HG03565 (cell line): ENCODE data around the gene FCRL3.
A peak's percentile ranks its signal among the peaks of the same experiment; 100 is the strongest.
"Not testable (repeated sequence)": the region's sequence is repeated elsewhere in the genome, so short reads cannot be mapped to it uniquely, and the experiment has no call there.

ENCODE experiments used
- ATAC-seq: cut with Tn5 transposase; IDR thresholded peaks from one replicate; pipeline ENCODE4 v1.9.1; 2021; ENCODE audit warnings: mild to moderate bottlenecking, moderate library complexity; ENCODE audit not compliant: unreplicated experiment

Gene FCRL3, protein sequence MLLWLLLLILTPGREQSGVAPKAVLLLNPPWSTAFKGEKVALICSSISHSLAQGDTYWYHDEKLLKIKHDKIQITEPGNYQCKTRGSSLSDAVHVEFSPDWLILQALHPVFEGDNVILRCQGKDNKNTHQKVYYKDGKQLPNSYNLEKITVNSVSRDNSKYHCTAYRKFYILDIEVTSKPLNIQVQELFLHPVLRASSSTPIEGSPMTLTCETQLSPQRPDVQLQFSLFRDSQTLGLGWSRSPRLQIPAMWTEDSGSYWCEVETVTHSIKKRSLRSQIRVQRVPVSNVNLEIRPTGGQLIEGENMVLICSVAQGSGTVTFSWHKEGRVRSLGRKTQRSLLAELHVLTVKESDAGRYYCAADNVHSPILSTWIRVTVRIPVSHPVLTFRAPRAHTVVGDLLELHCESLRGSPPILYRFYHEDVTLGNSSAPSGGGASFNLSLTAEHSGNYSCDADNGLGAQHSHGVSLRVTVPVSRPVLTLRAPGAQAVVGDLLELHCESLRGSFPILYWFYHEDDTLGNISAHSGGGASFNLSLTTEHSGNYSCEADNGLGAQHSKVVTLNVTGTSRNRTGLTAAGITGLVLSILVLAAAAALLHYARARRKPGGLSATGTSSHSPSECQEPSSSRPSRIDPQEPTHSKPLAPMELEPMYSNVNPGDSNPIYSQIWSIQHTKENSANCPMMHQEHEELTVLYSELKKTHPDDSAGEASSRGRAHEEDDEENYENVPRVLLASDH

GRCh38 chr1:157700732-157701131, at the start of gene FCRL3:
TSS of gene FCRL3 (minus strand) at chr1:157700769. CDS start at chr1:157700489, 280 bp downstream.
- ATAC-seq = no peak

DNA sequence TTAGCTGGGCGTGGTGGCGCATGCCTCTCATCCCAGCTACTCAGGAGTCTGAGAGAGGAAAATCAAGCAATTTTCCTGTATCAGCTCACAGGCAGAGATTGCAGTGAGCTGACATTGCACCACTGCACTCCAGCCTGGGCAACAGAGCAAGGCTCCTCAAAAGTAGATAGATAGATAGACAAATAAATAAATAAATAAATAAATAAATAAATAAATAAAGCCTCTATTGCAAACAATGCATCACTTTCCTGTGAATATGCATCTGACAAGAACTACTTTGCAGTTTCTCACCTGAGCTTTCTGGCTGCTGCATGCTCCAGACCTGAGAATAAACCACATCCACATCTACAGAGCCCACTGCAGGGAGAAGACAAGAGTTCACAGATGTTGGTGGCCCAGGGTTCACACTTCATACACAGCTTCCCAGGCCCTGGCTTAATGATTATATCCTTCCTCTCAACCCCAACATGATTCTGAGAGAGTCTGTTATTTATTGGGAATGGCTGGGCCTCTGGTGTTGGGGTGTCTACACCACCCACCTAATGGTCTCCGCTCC, 47.8 kb upstream of the FCRL3 start:
- no peak for ATAC-seq

DNA sequence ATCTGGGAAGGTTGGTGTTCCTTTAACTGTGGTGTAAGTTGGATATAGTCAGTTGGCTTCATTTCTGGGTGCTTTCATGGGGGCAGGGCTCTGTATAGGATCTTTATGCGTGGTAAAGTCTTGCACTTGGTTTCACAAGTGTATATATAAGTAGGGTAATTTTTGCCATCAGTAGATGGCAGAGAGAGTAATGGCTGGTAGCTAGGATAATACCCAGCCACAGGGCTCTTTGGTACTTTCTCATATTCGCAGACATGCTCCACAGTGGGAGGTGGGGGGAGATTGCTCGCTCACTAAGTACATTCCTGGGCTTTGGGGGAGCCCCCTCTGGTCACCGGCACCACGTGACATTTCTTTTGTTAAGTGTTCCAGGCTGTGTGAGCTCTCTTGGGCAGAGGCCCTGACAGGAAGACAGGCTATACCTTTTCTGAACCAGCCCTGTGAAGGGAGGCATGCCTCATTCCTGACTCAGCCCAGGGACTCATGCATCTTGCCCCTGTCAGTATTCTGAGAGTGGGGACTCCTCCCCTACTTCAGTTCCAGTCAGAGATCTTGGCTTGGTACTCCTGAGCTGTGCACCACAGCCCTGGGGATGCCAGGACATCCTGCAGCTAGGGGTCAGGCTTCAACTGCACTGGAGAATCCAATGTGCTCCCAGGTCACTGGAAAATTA, 38.8 kb upstream of the FCRL3 start:
- no peak for ATAC-seq

DNA sequence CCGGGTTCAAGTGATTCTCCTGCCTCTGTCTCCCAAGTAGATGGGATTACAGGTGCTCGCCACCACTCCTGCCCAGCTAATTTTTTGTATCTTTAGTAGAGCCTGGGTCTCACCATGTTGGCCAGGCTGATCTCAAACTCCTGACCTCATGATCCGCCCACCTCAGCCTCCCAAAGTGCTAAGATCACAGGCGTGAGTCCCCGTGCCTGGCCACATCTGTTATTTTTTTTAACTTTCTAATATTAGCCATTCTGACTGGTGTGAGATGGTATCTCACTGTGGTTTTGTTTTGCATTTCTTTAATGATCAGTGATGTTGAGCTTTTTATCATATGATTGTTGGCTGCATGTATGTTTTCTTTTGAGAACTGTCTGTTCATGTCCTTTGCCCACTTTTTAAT, 35.4 kb upstream of the FCRL3 start:
- not testable (repeated sequence) for ATAC-seq

- ATAC-seq = no peak
Observed at GRCh38 chr1:157734321-157734720, 33.8 kb upstream of the FCRL3 start.

DNA sequence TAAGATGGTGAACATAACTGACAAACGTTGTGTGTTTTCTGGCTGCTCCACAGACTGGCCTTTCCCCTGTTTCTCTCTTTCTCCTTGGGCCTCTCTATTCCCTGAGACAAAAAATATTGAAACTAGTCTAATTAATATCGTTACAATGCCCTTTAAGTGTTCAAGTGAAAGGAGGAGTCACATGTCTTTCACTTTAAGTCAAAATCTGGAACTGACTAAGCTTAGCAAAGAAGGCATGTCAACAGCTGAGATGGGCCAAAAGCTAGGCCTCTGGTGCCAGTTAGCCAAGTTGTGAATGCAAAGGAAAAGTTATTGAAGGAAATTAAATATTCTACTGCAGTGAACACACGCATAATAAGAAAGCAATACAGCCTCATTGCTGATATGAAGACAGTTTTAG, 32.2 kb upstream of the FCRL3 start:
- no peak for ATAC-seq

GRCh38 chr1:157725221-157725577, 24.6 kb upstream of the FCRL3 start:
- no peak for ATAC-seq

GRCh38 chr1:157724537-157725220, 24.1 kb upstream of the FCRL3 start:
- no peak for ATAC-seq

GRCh38 chr1:157723157-157723556, 22.6 kb upstream of the FCRL3 start:
- no peak for ATAC-seq

- no peak for ATAC-seq
Observed at GRCh38 chr1:157721985-157722384, 21.4 kb upstream of the FCRL3 start.

DNA sequence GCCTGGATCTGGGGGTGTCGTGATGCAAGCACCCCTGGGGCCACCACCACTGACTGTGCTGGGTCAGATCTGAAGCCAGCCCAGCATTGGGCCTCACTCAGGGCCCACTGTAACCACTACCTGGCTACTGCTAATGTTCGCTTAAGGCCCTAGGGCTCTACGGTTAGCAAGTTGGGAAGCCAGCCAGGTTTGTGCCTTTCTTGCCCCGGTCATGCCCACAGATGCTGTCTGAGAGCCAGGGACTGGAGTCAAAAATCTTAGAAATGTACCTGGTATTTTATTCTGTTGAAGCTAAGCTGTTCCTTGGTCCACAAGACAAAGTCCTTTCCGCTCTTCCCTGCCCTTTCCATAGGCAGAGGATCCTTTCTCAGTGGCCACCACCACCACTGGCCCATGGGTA, 15.2 kb upstream of the FCRL3 start:
- ATAC-seq = no peak

DNA sequence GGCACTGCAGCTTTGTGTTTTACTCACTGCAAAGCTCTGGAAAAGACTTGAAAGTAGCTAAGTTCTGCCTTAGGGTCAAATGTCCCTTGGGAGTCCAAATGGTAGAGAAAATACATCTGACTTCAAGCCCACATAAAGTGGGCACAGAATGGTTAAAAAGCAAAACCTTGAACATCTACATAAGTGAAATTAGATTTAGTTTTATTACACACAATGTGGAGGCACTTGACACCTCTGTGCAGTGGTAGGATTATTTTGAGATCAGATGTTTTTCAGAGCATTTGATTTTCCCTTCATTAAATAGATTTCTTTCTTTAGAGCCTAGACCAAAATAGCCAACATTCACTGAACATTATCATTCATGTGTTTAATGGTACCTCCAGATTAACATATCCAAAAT, 11.2 kb upstream of the FCRL3 start:
- no peak for ATAC-seq

GRCh38 chr1:157704878-157705277, 4.3 kb upstream of the FCRL3 start:
- ATAC-seq = peak; percentile 64

DNA sequence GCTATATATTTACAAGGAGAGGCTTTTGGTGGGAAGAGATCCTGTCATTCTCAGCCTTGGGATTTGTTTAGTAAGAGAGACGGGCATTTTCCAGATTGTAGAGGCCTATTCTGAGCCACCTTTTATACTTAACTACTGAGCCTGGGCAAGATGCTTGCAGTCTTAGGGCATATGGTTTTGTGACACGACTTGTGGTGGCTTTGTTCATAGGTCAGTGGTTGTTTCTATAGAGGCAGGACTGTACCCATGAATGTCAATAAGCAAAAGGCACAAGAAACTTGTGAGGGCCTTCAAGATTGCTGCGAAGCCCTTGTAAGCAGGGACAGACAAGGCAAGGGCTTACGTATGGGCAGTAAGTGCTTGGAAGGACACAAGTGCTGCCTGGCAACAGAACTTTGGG, 3.4 kb upstream of the FCRL3 start:
- ATAC-seq = no peak

DNA sequence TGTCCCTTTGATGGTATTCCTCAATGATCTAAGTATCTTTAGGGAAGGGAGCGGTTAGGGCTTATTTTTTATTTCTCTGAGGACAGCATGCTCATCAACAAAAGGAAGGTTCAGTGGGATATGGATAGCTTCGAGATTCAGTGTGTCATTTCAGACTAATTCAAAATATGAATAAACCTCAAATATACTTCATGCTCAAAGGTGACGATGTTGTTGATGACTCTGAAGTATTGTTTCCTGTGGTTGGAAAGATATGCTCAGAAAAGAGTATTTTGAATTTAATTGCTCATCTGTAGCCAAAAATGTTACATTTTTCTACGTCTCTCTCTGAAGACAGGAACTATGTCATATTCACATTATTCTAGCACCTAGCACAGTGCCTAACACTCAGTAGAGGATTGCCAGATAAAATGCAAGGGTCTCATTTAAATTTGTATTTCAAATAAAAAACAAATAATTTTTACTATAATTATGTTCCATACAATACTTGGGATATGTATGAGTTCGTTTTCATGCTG, 1.8 kb upstream of the FCRL3 start:
- ATAC-seq = no peak

- no peak for ATAC-seq
Observed at GRCh38 chr1:157700305-157700704, 264 bp downstream of the FCRL3 start.

DNA sequence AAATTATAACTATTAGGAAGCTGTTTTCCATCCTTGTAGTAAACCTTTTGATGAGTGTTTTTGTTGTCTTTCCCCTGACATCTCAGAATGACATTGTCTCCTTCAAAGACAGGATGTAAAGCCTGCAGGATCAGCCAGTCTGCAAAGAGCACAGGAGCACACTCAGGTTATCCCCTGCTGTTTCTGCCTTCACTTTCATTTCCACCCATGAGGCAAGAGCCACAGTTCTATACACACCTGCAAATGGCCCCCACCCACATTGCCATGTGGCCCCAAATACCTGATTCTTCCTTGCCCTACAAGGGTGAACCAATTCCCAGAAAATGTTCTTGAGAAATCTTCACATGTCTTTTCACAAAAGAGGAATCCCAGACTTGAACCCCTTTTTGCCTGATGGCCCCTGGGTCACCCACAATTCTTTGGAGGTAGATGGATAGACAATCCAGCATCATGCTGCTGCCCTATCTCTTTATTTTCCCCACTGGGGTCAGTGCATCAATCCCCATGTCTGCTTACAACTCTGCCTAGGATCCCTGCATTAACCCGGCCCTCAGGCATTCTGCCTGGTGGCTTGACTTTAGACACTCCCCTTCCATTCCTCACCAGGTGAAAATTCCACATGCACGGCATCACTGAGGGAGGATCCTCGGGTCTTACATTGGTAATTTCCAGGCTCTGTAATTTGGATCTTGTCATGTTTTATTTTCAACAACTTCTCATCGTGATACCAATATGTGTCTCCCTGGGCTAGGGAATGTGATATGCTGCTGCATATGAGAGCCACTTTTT, 2.6 kb downstream of the FCRL3 start:
- ATAC-seq = no peak

GRCh38 chr1:157696966-157697628, 3.5 kb downstream of the FCRL3 start:
- ATAC-seq = no peak

DNA sequence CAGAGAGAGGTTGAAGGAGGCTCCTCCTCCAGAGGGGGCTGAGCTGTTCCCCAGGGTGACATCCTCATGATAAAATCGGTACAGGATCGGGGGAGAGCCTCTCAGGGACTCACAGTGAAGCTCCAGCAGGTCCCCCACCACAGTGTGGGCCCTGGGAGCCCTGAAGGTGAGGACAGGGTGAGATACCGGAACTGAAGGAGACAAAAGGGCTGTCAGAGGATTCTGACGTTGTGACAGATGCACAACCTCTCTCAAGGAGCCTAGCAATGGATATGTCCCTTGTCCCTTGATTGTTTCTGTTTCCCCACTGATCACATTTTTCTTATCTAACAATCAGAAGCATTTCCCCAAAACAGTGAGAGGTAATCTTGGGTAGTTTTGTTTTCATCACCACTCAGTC, 5.2 kb downstream of the FCRL3 start:
- ATAC-seq = no peak
